Thyroid gland (tissue), 4 donors: Measurements from ENCODE around the gene HK1. TPM values are rescaled to one million over a fixed set of nuclear protein-coding genes. Genes with fewer than 3 reads are reported as not detected.

Experiments
- DNase-seq, 2 donors: peaks; one replicate each; pipeline ENCODE4 v3.0.0-alpha.2; 2019
- H3K27ac ChIP-seq, 3 donors: fragments of 200-600 bp; sonication (generic); 1 replicate in 2 of 3; 2 replicates in 1 of 3; pipeline ENCODE4 v1.5.1; 2016 to 2019; ENCODE audit warnings: mild to moderate bottlenecking in 1 of 3, moderate library complexity in 1 of 3
- H3K27me3 ChIP-seq: fragments of 200-600 bp; sonication (generic); one replicate; pipeline ENCODE4 v1.5.1; 2019
- H3K36me3 ChIP-seq, 2 donors: fragments of 200-600 bp; sonication (generic); one replicate each; pipeline ENCODE4 v1.5.1; 2016 to 2019
- H3K4me1 ChIP-seq, 2 donors: fragments of 200-600 bp; sonication (generic); one replicate each; pipeline ENCODE4 v1.5.1; 2017 to 2019
- H3K4me3 ChIP-seq, 3 donors: fragments of 200-600 bp; sonication (generic); replicated peaks in 1 of 3; 1 replicate in 2 of 3; 2 replicates in 1 of 3; pipeline ENCODE4 v1.5.1; 2016; ENCODE audit warnings: mild to moderate bottlenecking in 1 of 3
- H3K9me3 ChIP-seq: fragments of 200-600 bp; sonication (generic); one replicate; pipeline ENCODE4 v1.5.1; 2017
- CTCF ChIP-seq, 6 experiments: fragments of 200-600 bp in 3 of 6; fragments of 450-650 bp in 3 of 6; sonication (generic) in 3 of 6; IDR thresholded peaks; one replicate each; pipeline ENCODE4 v1.5.1; 2016 to 2019; ENCODE audit warnings: antibody characterized with exemption in 6 of 6, mild to moderate bottlenecking in 2 of 6, inconsistent platforms in 1 of 6, moderate library complexity in 1 of 6
- POLR2A ChIP-seq, 2 donors: fragments of 450-650 bp; IDR thresholded peaks; one replicate each; pipeline ENCODE4 v1.6.1; 2017; ENCODE audit warnings: antibody characterized with exemption in 2 of 2, mild to moderate bottlenecking in 2 of 2, moderate library complexity in 1 of 2
- WGBS, 2 donors: methylation state at CpG; one replicate each; pipeline ENCODE4 v1.1.5; 2017; 5-methylcytosine and 5-hydroxymethylcytosine counted together
- intact Hi-C: fragments of 100-400 bp; cut with DNase I; formaldehyde crosslinking; loops from one replicate; pipeline ENCODE4 v1.15.1; 2023
- total RNA-seq, 4 donors: library from RNA; depleted of rRNA; stranded (reverse); fragments of >200 nt; gene quantifications; one replicate each; pipeline ENCODE4 v1.2.3, GENCODE V29; 2016

HK1 gene
- total RNA-seq, 4 donors from 2014 or later = 106 to 231 (median 189) TPM

- TF ChIP-seq CTCF (IDR thresholded peaks at IDR 0.05) (no peak), POLR2A (IDR thresholded peaks at IDR 0.05) (no peak)
- 79 to 82% methylated on average over 11 of the region's 11 CpGs for WGBS, 2 donors
- intact Hi-C loops = loop anchor here (5.0 kb wide), 1 partner anchor 53 kb away; no protein-coding TSS in a partner anchor
- peak in 1 of 2 donors; percentile 50 for DNase-seq
- H3K27ac ChIP-seq = peak overlapping the region; percentile 39 to 71 (median 65)
- no peaks in the 10 kb centered on the region for H3K9me3 ChIP-seq
- no peaks in the 10 kb centered on the region for H3K27me3 ChIP-seq
- no peak overlapping the region for H3K4me3 ChIP-seq
- H3K36me3 ChIP-seq = peaks cover 21 to 72% of the 10 kb centered on the region in 2 donors
- peaks cover 25 to 32% of the 10 kb centered on the region in 2 donors for H3K4me1 ChIP-seq
These were observed 107.4 kb downstream of the HK1 start for GRCh38 chr10:69385454-69386350.

GRCh38 chr10:69387500-69387899 is 109.2 kb downstream of the HK1 start:
- DNase-seq = no peak
- Histone ChIP-seq H3K4me3 (no peak overlapping the region), H3K36me3 (peaks cover 21 to 62% of the 10 kb centered on the region in 2 donors), H3K27ac (peak overlapping the region; percentile 18 to 58 (median 52)), H3K9me3 (no peaks in the 10 kb centered on the region), H3K27me3 (no peaks in the 10 kb centered on the region), H3K4me1 (peaks cover 39 to 46% of the 10 kb centered on the region in 2 donors)
- no peak for TF ChIP-seq CTCF (IDR thresholded peaks at IDR 0.05)
- no peak for TF ChIP-seq POLR2A (IDR thresholded peaks at IDR 0.05)
- intact Hi-C loops = loop anchor here (5.0 kb wide), 1 partner anchor 55 kb away; no protein-coding TSS in a partner anchor
- 93 to 96% methylated on average over 3 of the region's 3 CpGs for WGBS, 2 donors

DNA sequence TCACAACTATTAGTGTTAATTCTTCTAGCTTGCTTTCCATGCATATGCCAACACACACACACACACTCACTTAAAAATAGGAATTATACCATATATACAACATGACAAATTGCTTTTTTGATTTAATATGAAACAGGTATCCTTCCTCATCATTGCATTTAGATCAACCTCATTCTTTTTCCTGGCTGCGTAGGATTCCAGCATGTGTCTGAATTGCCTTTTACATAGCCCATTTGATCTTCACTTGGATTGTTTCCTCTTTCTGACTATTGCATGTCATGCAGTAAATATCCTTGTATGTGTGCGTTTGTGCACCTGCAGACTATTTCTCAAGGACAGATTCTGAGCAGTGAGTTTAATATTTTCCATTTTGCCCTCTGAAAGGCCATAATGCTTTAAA is 110.2 kb downstream of the HK1 start:
- DNase-seq = no peak
- Histone ChIP-seq H3K27ac (peak overlapping the region; percentile 75 to 87 (median 87)), H3K9me3 (no peaks in the 10 kb centered on the region), H3K27me3 (no peaks in the 10 kb centered on the region), H3K4me3 (no peak overlapping the region), H3K4me1 (peaks cover 41 to 46% of the 10 kb centered on the region in 2 donors), H3K36me3 (peaks cover 15 to 53% of the 10 kb centered on the region in 2 donors)
- intact Hi-C loops = loop anchor here (5.0 kb wide), 1 partner anchor 56 kb away; no protein-coding TSS in a partner anchor
- WGBS, 2 donors = 94 to 98% methylated on average over 2 of the region's 2 CpGs
- TF ChIP-seq CTCF (IDR thresholded peaks at IDR 0.05) (no peak), POLR2A (IDR thresholded peaks at IDR 0.05) (no peak)

GRCh38 chr10:69389827-69390490 is 111.7 kb downstream of the HK1 start:
- Histone ChIP-seq H3K36me3 (peaks cover 7 to 44% of the 10 kb centered on the region in 2 donors), H3K4me3 (no peak overlapping the region), H3K27me3 (no peaks in the 10 kb centered on the region), H3K27ac (peak overlapping the region; percentile 75 to 87 (median 87)), H3K9me3 (no peaks in the 10 kb centered on the region), H3K4me1 (peaks cover 46% of the 10 kb centered on the region in 2 donors)
- TF ChIP-seq CTCF (IDR thresholded peaks at IDR 0.05) (no peak), POLR2A (IDR thresholded peaks at IDR 0.05) (peak in 1 of 2 donors; percentile 15)
- 45 to 48% methylated on average over 6 to 8 of the region's 8 CpGs for WGBS, 2 donors
- intact Hi-C loops = loop anchor here (5.0 kb wide), 2 partner anchors 58 to 73 kb away; no protein-coding TSS in a partner anchor
- peak; percentile 84 to 87 for DNase-seq
